Measurements from ENCODE around the gene CRIM1. TPM values are rescaled to one million over a fixed set of nuclear protein-coding genes. Genes with fewer than 3 reads are reported as not detected.

The CRIM1 gene
- total and polyA plus RNA-seq, 12 donors, result 14.1 to 83.6 (median 54.8) TPM

DNA sequence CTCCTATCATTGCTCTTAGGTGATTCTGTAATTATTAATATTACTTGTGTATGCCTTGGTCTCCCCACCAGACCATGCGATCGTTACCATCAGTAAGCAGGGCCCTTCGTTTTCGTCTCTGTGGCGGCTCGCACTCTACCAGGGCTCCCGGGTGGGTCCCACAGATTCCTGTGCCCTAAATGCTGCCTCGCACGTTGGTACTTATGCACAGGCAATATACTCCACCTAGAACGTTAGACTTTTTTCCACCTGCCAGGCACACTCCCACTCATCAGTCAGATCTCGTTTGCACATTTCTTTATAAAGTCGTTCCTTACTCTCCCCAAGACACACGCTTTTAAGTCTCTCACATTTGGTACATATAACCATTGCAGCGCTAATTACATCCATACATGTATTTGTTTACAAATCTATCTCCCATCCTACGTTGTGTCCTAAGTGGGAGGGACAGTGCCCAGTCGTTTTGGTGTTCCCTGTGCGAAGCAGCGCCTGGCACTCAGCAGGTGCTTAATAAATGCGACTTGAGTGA lies 241.5 kb downstream of the CRIM1 start:
- intact Hi-C loops (cut with DNase I), result no loop called here
- 32% methylated on average over 19 of the region's 19 CpGs for WGBS, 2 donors
- no peak for ATAC-seq

DNA sequence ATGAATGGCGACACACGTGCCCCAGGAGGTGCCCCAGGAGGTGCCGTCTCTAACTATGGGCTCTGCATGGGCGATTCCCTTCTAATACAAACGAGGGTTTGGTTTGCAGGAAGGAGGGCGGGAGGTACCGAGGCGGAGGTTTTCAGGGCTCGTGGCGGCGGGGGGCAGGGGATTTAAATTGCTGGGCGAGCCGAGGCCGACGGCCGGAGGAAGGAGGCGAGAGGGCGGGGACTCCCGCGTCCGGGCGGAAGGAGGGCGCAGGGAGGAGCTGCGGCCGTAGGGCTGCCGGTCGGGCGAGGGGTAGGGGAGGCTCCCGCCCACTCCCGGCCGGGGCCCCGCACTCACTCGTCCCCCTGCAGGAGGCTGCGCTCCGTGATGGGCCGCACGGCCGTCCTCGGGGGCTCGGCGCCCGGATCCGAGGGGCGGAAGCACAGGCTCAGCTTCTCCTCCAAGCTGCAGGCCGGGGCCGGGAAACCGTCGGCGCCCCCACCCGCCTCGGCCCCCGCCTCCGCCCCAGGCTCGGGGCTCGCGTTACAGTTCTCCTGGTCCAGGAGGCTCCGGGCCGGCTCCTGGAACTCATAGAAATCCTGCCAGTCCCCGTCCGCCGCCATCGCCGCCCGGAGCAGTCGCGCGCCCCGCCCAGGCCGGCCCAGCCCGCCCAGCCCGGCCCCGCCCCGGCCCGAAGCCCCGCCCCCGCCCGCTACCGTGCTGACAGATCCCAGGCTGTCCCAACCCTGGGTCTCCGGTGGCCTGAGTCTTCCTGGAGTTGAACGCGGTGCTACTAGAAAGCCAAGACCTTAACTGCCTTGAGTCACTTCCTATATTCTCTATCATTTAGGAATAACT lies 242.2 kb downstream of the CRIM1 start, which contains the start of gene FEZ2:
TSS of gene FEZ2 (minus strand) at position 637 of the 846 bp plus-strand sequence. CDS start at position 611, 26 bp downstream.
- H3K36me3 ChIP-seq, result peaks cover 0 to 14% (median 0%) of the 10 kb centered on the region in 9 donors
- intact Hi-C loops (cut with DNase I), result loop anchor here in 1 of 10 donors (2.0 kb wide), 1 partner anchor 245 kb away; no protein-coding TSS in a partner anchor
- H3K27me3 ChIP-seq, result no peaks in the 10 kb centered on the region
- H3K27ac ChIP-seq, result peak within 1 kb of the TSS; percentile 71 to 99 (median 99)
- TF ChIP-seq, protein P1, sequence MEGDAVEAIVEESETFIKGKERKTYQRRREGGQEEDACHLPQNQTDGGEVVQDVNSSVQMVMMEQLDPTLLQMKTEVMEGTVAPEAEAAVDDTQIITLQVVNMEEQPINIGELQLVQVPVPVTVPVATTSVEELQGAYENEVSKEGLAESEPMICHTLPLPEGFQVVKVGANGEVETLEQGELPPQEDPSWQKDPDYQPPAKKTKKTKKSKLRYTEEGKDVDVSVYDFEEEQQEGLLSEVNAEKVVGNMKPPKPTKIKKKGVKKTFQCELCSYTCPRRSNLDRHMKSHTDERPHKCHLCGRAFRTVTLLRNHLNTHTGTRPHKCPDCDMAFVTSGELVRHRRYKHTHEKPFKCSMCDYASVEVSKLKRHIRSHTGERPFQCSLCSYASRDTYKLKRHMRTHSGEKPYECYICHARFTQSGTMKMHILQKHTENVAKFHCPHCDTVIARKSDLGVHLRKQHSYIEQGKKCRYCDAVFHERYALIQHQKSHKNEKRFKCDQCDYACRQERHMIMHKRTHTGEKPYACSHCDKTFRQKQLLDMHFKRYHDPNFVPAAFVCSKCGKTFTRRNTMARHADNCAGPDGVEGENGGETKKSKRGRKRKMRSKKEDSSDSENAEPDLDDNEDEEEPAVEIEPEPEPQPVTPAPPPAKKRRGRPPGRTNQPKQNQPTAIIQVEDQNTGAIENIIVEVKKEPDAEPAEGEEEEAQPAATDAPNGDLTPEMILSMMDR (IDR thresholded peaks at IDR 0.05), result peak in 1 of 9 donors; percentile 15
- DNase-seq (peak; percentile 78 to 81), ATAC-seq (peak; percentile 96 to 99 (median 98))
- H3K4me1 ChIP-seq, result peaks cover 0 to 34% (median 24%) of the 10 kb centered on the region in 9 donors
- WGBS, 2 donors, result 0% methylated on average over 54 to 81 of the region's 81 CpGs
- H3K4me3 ChIP-seq, result peak within 1 kb of the TSS; percentile 71 to 100 (median 99)
- no peaks in the 10 kb centered on the region for H3K9me3 ChIP-seq

More for the DNA sequence above, 241.5 kb downstream of the CRIM1 start:
- peaks cover 0 to 14% (median 0%) of the 10 kb centered on the region in 9 donors for H3K36me3 ChIP-seq
- H3K27me3 ChIP-seq, result no peaks in the 10 kb centered on the region
- no peak for DNase-seq
- peaks cover 0 to 34% (median 24%) of the 10 kb centered on the region in 9 donors for H3K4me1 ChIP-seq
- H3K4me3 ChIP-seq, result peak overlapping the region; percentile 71 to 100 (median 99)
- H3K9me3 ChIP-seq, result no peaks in the 10 kb centered on the region
- H3K27ac ChIP-seq, result peak overlapping the region in 8 of 10 donors; percentile 96 to 99 (median 99)
- TF ChIP-seq, protein P1 (IDR thresholded peaks at IDR 0.05), result no peak

Other genes with a start within 250 kb of the CRIM1 start
- 10 to 100 TPM; 29.8 to 51.7 (median 40.9) TPM for gene FEZ2, start 242.4 kb downstream of the CRIM1 start, total RNA-seq
- 10 to 100 TPM; 16.4 to 20.2 TPM for gene FEZ2, start 242.4 kb downstream of the CRIM1 start, polyA plus RNA-seq